G401 (cell line): ENCODE measurements around the gene ABL2. TPM values are rescaled to one million over a fixed set of nuclear protein-coding genes. Genes with fewer than 3 reads are reported as not detected.
"Not testable (repeated sequence)": the region's sequence is repeated elsewhere in the genome, so short reads cannot be mapped to it uniquely, and the experiment has no call there.

Source experiments
- DNase-seq: peaks from one replicate; pipeline ENCODE4 v3.0.0-alpha.2; 2015; ENCODE audit warnings: low spot score
- in situ Hi-C: cut with HindIII; loops from 2 replicates; pipeline ENCODE4 v1.10.0; 2016; ENCODE audit warnings: low sequenced_read_pairs, mixed read lengths
- total RNA-seq: library from RNA; depleted of rRNA; stranded (reverse); fragments of >200 nt; shearing (Covaris generic); gene quantifications from 2 replicates; pipeline ENCODE4 v1.2.3, GENCODE V29; 2014

Gene ABL2
- total RNA-seq, 1 experiment from 2014 or later, result 10.2 TPM

GRCh38 chr1:179144626-179145025, 84.9 kb downstream of the ABL2 start:
- DNase-seq, result no peak
- in situ Hi-C loops, result no loop called here

GRCh38 chr1:179143322-179143721, 86.2 kb downstream of the ABL2 start:
- no peak for DNase-seq
- in situ Hi-C loops, result no loop called here

GRCh38 chr1:179142889-179143299, 86.6 kb downstream of the ABL2 start:
- peak; percentile 25 for DNase-seq
- in situ Hi-C loops, result no loop called here

- DNase-seq, result no peak
- in situ Hi-C loops, result no loop called here
Observed at GRCh38 chr1:179141592-179142251, 87.8 kb downstream of the ABL2 start.

GRCh38 chr1:179138755-179139154, 90.7 kb downstream of the ABL2 start:
- in situ Hi-C loops, result not testable (repeated sequence)

GRCh38 chr1:179137617-179138255, 91.7 kb downstream of the ABL2 start:
- in situ Hi-C loops, result no loop called here
- DNase-seq, result no peak

More at GRCh38 chr1:179138755-179139154, 90.7 kb downstream of the ABL2 start:
- DNase-seq, result not testable (repeated sequence)

- DNase-seq, in situ Hi-C loops: not testable (repeated sequence)
Observed at GRCh38 chr1:179135707-179136106, 93.8 kb downstream of the ABL2 start.

- DNase-seq, in situ Hi-C loops: not testable (repeated sequence)
Observed at GRCh38 chr1:179135168-179135567, 94.3 kb downstream of the ABL2 start.

GRCh38 chr1:179129702-179130473, 99.6 kb downstream of the ABL2 start:
- in situ Hi-C loops, result loop anchor here (5.0 kb wide), 1 partner anchor 47 kb away; no protein-coding TSS in a partner anchor
- DNase-seq, result no peak

GRCh38 chr1:179128520-179128919, 101.0 kb downstream of the ABL2 start:
- DNase-seq, result no peak
- in situ Hi-C loops, result no loop called here

- no peak for DNase-seq
- in situ Hi-C loops, result no loop called here
Observed at GRCh38 chr1:179127163-179127895, 102.1 kb downstream of the ABL2 start.

GRCh38 chr1:179126338-179127060, 103.0 kb downstream of the ABL2 start:
- no peak for DNase-seq

GRCh38 chr1:179124873-179125272, 104.6 kb downstream of the ABL2 start:
- in situ Hi-C loops, result no loop called here
- DNase-seq, result no peak

More at GRCh38 chr1:179126338-179127060, 103.0 kb downstream of the ABL2 start:
- in situ Hi-C loops, result no loop called here

- in situ Hi-C loops, result no loop called here
- peak; percentile 33 for DNase-seq
Observed at GRCh38 chr1:179121159-179121938, 108.1 kb downstream of the ABL2 start.

- in situ Hi-C loops, result no loop called here
- DNase-seq, result no peak
Observed at GRCh38 chr1:179120736-179121135, 108.7 kb downstream of the ABL2 start.

- in situ Hi-C loops, result no loop called here
- no peak for DNase-seq
Observed at GRCh38 chr1:179119513-179119912, 110.0 kb downstream of the ABL2 start.

- no peak for DNase-seq
- in situ Hi-C loops, result no loop called here
Observed at GRCh38 chr1:179115181-179115580, 114.3 kb downstream of the ABL2 start.

- DNase-seq, result no peak
- in situ Hi-C loops, result no loop called here
Observed at GRCh38 chr1:179108644-179109043, 120.8 kb downstream of the ABL2 start.
